ENCODE results near the gene NPPC. TPM values are rescaled to one million over a fixed set of nuclear protein-coding genes. Genes with fewer than 3 reads are reported as not detected.

Gene NPPC
- total and polyA plus RNA-seq, 2 of the 8 experiments (the other 6 are each of a cell fraction or from before 2014, with no cell fraction given) = 1.3 to 4.7 TPM

- DNase-seq (ENCODE audit: low read depth in 1 of 2, low spot score in 2 of 2) (peak in 1 of 2 experiments; percentile 27), FAIRE-seq (no peak)
- Histone ChIP-seq H3K4me1 (replicated peaks in 1 of 4; ENCODE audit: control insufficient read depth in 3 of 4, insufficient read depth in 4 of 4, low read length in 3 of 4) (peaks cover 0 to 16% (median 9%) of the 10 kb centered on the region in 4 experiments; a peak in 5 of 7 replicates), H4K91ac (replicated peaks; ENCODE audit: insufficient read length, low read length) (no peak overlapping the region), H2BK20ac (ENCODE audit: low read length) (no peak overlapping the region), H3K9ac (replicated peaks in 1 of 4; ENCODE audit: extremely low read depth in 1 of 4, low read depth in 3 of 4, low read length in 3 of 4) (no peak overlapping the region), H2AFZ (ENCODE audit: low read length) (no peak overlapping the region), H3K23me2 (ENCODE audit: low read depth, low read length) (peaks cover 14% of the 10 kb centered on the region), H3K14ac (ENCODE audit: insufficient read length) (no peak overlapping the region), H2BK12ac (ENCODE audit: low read depth, low read length) (no peak overlapping the region), H2AK5ac (ENCODE audit: low read depth, low read length) (no peak overlapping the region), H3K27me3 (replicated peaks in 1 of 4; ENCODE audit: control insufficient read depth in 3 of 4, extremely low read depth in 1 of 4, insufficient read depth in 3 of 4, low read length in 3 of 4) (peaks cover 20 to 36% (median 28%) of the 10 kb centered on the region in 4 experiments), H3K56ac (replicated peaks; ENCODE audit: insufficient read length, low read depth, low read length) (no peak overlapping the region), H3K79me2 (ENCODE audit: control insufficient read depth in 1 of 2, insufficient read depth in 2 of 2, low read length in 2 of 2) (no peaks in the 10 kb centered on the region), H3K4ac (replicated peaks; ENCODE audit: insufficient read length, low read depth, low read length) (no peak overlapping the region), H3K27ac (ENCODE audit: low read depth, low read length) (no peak overlapping the region), H3K23ac (ENCODE audit: insufficient read length) (no peak overlapping the region), H3K36me3 (ENCODE audit: control insufficient read depth in 2 of 4, insufficient read depth in 4 of 4, low read length in 3 of 4) (no peaks in the 10 kb centered on the region), H3K9me3 (ENCODE audit: insufficient read depth in 2 of 2, low read depth in 1 of 2, low read length in 1 of 2) (no peaks in the 10 kb centered on the region), H3K4me2 (ENCODE audit: insufficient read depth in 1 of 2, low read depth in 2 of 2, low read length in 2 of 2) (no peak overlapping the region), H4K5ac (ENCODE audit: insufficient read length, low read depth, low read length) (no peak overlapping the region), H2BK120ac (replicated peaks; ENCODE audit: low read depth, low read length) (no peak overlapping the region), H2BK15ac (ENCODE audit: low read length) (no peak overlapping the region), H3K79me1 (ENCODE audit: low read depth, low read length) (no peaks in the 10 kb centered on the region), H3K4me3 (ENCODE audit: extremely low read depth in 1 of 4, insufficient read depth in 2 of 4, low read depth in 3 of 4, low read length in 4 of 4) (no peak overlapping the region), H4K20me1 (replicated peaks in 1 of 2; ENCODE audit: control insufficient read depth in 1 of 2, insufficient read depth in 2 of 2, low read length in 2 of 2) (no peaks in the 10 kb centered on the region), H4K8ac (ENCODE audit: extremely low read depth, insufficient read depth, low read length) (no peak overlapping the region), H2BK5ac (ENCODE audit: low read depth, low read length) (no peak overlapping the region), H3K18ac (ENCODE audit: extremely low read depth, low read length) (no peak overlapping the region)
- no peak for TF ChIP-seq FOSL1 (IDR thresholded peaks at IDR 0.05; ENCODE audit: insufficient read depth, low read depth, low read length)
- no peak for TF ChIP-seq ATF2 (IDR thresholded peaks at IDR 0.05; ENCODE audit: low read length)
- no peak for TF ChIP-seq SP4 (IDR thresholded peaks at IDR 0.05; ENCODE audit: low read length)
- 86% methylated on average over 8 of the region's 8 CpGs; no CpG with 5 or more reads in 1 of the 2 experiments for WGBS, 2 experiments (ENCODE audit: extremely low coverage in 1 of 2, insufficient coverage in 1 of 2, insufficient read length in 1 of 2, insufficient replicate concordance in 2 of 2, low coverage in 1 of 2, low lambda C conversion rate in 2 of 2, missing lambda C conversion rate in 1 of 2)
- POLR2A ChIA-PET (ENCODE audit: partially characterized antibody) = no interaction called here
- CTCF ChIA-PET (ENCODE audit: partially characterized antibody) = interaction anchor here (0.5 to 17.2 kb wide), 44 partner anchors 9 to 509 kb away, joined by 3 to 220 read pairs (median 5); no protein-coding TSS in a partner anchor
Measured at GRCh38 chr2:231930593-231931281, 4.5 kb upstream of the NPPC start.

All from H1 (cell line).